RKO (cell line): ENCODE results near the gene HIGD1A.

Source experiments
- DNase-seq: peaks from one replicate; pipeline ENCODE4 v3.0.0-alpha.2; 2016; ENCODE audit warnings: low spot score

Gene HIGD1A

DNA sequence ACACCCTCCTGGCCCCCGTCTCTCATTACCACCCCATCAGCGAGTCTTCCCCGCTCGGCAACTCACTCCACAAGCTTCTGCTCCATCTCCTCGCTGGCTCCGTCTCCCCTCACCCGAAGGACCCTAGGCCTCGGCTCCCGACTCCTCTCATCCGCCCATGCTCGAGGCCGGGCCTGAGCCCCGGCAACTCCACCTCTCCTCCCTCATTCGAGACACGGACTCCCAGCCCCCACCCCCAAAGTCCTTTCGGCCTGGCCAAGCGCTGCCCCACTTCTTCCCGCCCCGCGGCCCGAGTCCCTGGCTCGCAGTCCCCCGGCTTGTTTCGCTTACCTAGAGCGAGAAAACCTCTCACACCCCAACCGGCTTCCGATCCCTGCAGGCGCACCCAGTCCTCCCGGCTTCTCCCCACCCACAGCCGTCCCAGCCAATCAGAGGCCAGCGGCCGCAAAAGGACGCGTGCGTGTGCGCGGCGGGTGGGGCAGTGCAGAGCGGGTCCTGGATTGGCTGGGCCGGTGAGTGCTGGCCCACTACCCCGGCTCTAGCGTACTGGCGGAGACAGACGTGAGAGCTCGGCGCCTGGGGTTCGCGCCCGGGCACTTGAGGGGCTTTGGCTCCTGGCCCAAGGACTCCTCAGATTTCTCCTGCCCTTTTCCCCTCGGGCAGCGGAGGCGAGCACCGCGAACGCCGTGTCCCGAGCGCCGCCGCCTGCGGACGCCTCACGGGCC, at the start of gene HIGD1A:
HIGD1A (minus strand) TSS at position 385 of the 725 bp plus-strand sequence. CDS start 10,237 bp downstream, outside the sequence.
- DNase-seq, result peak; percentile 94

- no peak for DNase-seq
Measured at GRCh38 chr3:42853739-42854302, 49.5 kb upstream of the HIGD1A start.

DNA sequence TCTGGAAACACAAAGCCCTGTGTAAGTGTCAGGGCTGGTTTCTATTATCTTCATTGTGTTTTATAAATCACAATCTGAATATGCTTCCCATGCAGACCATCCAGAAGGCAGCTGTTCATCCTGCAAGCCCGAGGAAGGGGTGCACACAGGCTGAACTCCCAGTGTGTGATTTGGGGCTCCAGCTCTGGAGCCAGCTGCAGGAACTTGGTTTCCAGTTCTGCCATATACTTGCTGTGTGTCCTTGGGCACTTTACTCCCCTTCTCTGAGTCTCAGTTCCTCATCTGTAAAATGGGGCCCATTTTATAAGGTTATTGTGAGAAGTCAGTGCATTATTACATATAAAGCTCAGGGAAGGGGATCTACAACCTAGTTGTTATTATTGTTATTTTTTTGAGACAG, 48.8 kb upstream of the HIGD1A start:
- DNase-seq, result no peak

- DNase-seq, result no peak
Measured at GRCh38 chr3:42852441-42852840, 48.2 kb upstream of the HIGD1A start.

- DNase-seq, result no peak
Measured at GRCh38 chr3:42851228-42851834, 47.0 kb upstream of the HIGD1A start.

GRCh38 chr3:42850263-42850662, 46.0 kb upstream of the HIGD1A start:
- no peak for DNase-seq

DNA sequence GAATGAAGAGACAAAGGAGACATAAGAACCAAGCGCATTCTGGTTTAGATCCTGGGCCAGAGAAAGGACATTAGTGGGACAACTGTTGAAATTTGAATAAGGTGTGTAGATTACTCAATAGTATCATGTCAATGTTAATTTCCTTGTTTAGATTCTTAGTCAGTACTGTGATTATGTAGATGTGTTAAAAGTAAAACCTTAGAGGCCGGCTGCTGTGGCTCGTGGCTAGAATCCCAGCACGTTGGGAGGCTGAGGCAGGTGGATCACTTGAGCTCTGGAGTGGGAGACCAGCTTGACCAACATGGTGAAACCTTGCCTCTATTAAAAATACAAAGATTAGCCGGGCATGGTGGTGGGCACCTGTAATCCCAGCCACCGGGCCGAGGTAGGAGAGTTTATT, 44.7 kb upstream of the HIGD1A start:
- DNase-seq, result no peak

DNA sequence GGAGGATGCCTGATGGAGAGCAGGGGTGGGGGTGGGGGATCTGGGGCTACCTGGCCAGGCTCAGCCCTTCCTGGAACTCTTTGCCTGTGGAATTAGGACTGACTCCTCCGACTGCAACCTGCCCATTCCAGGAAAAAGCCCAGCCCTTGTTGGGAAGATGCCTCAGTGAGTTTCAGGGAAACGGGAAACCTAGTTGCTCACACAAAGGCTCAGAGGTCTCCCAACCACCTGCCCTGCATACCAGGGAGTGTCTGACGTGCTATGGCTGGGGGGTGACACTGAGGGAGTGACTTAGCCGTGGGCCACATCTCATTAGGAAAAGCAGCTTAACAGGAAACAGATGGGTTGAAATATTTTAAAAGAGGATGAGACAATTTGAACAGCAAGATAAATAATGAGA, 43.4 kb upstream of the HIGD1A start:
- no peak for DNase-seq

DNA sequence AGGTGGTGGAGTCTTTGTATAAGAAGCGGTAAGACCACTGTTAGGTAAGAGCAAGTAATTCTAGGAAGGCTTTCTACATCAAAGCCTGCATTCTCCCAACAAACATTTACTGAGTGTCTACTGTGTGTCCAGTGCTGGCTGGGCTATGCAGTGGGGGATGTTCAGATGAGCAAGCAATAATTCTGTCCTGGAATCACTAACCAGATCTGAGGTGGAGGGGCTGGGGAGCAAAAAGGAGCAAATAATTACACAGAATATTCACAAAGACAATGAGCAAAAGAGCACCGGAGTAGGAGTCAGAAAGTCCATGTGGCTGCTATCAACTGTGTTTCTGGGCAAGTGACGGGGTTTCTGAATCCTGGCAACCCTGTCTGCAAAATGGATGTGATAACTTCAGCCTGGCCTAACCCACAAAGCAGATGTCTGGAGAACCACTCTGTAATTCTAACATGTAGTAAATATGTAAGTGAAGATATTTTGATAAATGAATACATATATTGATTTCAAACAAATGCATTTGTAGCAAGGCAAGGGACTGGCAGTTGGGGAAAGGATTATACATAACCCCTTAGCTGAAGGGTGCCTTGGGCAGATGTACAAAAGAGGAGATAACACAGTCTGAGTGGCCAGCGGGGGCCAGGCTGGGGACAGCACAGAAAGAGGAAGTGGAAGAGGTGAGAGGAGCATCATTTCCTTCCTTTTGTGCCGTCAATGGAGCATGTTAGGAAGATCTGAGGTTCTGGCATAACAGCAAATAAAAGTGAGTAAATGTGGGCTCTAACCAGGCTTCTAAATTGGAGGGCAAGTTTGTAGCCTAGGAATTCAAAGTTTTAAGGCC, 42.6 kb upstream of the HIGD1A start:
- DNase-seq, result no peak

DNA sequence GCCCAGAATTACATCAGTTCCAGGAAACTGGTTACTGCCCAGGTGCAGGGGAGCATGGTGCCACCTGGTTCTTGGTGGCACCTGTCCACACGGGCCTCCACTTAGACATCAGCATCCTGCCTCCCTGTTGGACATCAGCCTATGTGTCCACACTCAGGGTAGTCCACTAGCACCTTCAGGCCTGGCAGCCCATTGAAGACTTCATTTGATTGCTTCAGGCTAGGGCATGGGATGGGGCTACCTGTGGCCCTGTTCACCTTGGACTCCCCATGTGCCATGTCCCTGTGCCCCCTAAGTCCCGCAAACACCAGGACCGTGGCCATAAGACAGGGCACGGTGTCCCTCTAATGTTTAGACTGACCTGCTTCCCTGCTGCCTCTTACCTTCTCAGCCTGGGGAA, 40.5 kb upstream of the HIGD1A start:
- DNase-seq, result no peak

GRCh38 chr3:42844412-42844713, 40.1 kb upstream of the HIGD1A start:
- DNase-seq, result no peak

DNA sequence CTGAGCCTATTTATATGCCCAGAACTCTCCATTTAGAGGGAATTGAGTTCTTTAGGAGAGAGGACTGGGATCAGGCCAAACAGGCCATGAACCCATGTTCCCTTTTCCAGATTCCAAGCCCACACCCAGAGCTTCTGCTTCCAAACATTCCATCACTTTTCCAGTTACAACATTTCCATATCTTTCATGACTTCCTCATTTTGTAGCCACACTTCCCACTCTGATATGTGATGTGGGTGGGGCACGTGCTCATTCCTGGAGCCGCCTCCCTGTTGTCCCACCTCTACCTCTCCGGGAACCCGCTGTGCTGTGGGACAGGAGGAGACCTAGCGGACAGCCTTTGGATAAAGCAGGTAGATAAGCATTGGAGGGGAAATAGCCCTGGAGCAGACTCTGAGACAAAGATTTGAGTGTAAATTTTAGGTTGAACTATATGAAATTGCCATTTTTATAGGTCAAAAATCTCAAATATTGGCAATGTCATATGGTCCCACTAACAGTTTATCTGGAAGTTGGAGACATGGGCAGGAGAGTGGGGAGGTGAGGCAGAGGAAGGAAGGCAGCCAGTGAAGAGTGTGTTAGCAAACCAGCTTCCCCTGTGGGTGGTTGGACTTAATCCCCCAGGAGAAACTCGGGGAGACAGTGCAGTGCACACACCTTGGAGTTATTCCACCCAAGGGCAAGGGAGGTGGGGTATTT, 39.6 kb upstream of the HIGD1A start:
- DNase-seq, result no peak

DNA sequence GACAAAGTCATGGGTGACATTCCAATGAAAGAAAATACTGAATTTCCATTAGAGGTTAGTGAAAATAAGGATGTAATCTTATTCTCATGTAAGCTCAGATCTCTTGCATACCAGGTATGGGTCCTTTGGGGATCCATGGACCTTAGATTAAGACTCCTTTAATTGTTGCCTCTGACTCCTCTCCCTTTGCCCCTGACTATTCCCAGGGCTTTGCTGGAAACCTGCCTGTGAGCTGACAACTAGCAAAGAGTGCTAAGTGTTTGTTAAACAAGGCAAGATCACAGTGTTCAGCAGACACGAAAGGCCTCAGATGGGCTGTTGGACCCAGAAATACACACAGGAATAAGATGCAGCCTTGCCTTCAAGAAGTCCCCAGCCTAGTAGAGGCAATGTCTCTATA, 37.0 kb upstream of the HIGD1A start:
- DNase-seq, result no peak

- peak; percentile 80 for DNase-seq
Measured at GRCh38 chr3:42839616-42840015, 35.3 kb upstream of the HIGD1A start.

- DNase-seq, result no peak
Measured at GRCh38 chr3:42838571-42838970, 34.3 kb upstream of the HIGD1A start.

DNA sequence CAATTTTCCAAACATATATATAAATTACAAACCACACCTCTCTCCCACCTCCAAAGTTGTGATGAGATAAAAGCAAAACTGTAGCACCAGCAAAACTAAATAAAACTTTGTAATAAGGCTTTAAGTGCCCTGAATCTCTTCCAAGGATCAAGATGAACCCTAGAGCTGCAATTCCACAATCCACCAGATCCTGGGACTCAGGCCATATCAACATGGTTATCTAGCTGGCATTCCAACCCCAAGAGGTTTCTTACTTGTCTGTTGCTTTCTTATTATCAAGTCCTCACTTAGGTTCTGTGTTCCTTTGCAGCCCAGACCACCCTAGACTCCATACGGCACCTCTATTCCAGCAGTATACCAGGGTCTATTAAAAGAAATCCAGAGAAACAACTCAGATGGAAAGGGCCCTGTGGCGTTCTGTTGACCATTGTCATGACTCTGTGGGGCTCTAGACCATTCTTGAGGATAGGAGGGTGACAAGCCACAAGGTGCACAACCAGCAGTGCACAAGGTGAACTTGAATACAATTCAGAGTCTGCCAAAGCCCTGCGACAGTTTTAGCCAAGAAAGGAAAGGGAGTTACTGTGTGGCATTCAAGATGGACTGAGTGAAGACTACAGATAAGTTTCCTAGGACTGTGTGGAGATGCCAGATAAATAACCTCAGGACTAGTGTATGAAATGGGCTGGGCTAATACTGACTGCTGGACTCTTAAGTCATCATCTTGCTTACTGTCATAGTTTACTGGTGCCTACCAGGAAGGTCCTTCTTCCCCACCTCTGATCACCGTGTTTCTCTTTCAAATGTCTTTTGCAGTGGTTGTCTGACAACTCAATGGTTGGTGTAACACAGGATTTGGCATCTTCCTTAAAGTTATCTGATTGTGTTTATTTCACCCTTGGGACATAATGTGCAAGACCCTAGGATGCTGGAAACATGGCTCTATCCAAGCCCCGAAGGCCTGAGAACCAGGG, 32.1 kb upstream of the HIGD1A start:
- no peak for DNase-seq

DNA sequence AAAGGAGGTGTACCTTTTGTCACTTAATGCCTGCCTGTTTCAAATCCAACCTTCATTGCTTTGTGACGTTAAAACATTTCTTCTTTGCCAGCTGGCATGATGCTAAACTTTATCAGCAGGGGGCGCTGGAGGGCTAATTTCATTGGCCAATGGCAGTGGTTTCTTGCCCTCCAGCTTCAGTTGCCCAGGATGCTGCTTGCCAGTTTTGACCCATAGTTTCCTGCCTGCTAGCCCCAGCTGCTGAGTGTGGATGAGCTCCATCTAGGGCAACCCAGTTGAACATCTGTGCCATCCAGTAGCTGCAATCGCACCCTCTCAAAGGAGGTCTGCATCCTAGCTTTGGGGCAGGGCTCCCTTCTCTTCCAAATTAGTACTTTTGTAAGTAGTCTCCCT, 27.0 kb upstream of the HIGD1A start:
- DNase-seq, result peak; percentile 56

GRCh38 chr3:42830437-42831320, 26.4 kb upstream of the HIGD1A start:
- peak; percentile 47 for DNase-seq

DNA sequence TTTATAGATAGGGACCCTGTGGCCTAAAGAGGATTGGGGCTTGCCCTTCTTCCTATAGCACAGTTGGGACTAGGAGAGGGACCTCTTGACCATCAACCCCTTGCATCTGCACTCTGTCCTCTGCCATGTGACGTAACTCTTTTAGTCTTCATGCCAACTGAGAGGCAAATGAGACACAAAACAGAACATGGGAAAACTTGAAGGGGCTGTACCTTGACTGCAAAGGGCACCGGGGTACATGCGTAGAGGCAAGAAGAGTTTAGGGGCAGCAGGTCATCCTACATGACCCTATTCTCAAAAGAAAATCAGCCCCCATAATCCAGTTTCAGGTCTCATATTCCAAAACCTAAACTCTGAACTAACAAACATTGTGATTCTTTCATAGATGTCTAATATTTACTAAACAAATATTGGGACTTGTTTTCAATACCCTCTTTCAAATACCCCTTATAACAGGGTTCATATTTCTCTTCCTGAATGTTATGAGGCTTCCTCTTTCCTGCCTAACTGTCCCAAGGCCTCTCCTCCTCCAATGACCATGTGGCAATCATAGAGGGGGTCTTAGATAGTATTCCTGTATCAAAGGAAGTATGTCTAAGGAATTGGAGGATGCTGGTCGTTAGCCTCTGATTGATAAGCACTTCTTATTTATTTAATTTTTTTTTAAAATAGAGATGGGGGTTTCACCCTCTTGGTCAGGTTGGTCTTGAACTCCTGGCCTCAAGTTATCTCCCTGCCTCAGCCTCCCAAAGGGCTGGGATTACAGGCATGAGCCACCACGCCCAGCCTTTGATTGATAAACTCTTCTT, 25.5 kb upstream of the HIGD1A start:
- no peak for DNase-seq
